HepG2 (cell line): ENCODE data around the gene CKM.

Experiments used
- LCORL ChIP-seq, 2 experiments: fragments of 450-650 bp in 1 of 2; sonication (generic) in 1 of 2; formaldehyde crosslinking in 1 of 2; IDR thresholded peaks; 2 replicates each; pipeline versions ENCODE4 v1.5.0 to v1.6.1; 2017 to 2020; ENCODE audit warnings: antibody characterized with exemption in 1 of 2, missing genetic modification reagents in 1 of 2
- MXI1 ChIP-seq: IDR thresholded peaks from 3 replicates; pipeline ENCODE4 v1.6.1; 2012; ENCODE audit warnings: low read depth, low read length, inconsistent platforms, borderline replicate concordance
- SMAD3 ChIP-seq: sonication (generic); formaldehyde crosslinking; IDR thresholded peaks from 2 replicates; pipeline ENCODE4 v1.4.0; 2020; ENCODE audit warnings: missing genetic modification reagents
- TAF1 ChIP-seq: sonication (generic); formaldehyde crosslinking; IDR thresholded peaks from 2 replicates; pipeline ENCODE4 v1.4.0; 2020; ENCODE audit warnings: missing genetic modification reagents
- ZNF253 ChIP-seq: sonication (generic); formaldehyde crosslinking; IDR thresholded peaks from 2 replicates; pipeline ENCODE4 v1.8.0; 2022; ENCODE audit warnings: mild to moderate bottlenecking, missing genetic modification reagents, borderline replicate concordance
- ZNF30 ChIP-seq: sonication (generic); formaldehyde crosslinking; IDR thresholded peaks from 2 replicates; pipeline ENCODE4 v1.5.0; 2020; ENCODE audit warnings: mild to moderate bottlenecking, missing genetic modification reagents

GRCh38 chr19:45311621-45312020, 11.1 kb downstream of the CKM start:
- no peak for TF ChIP-seq ZNF253
- TF ChIP-seq SMAD3 (CRISPR knock-in tag), result no peak
- no peak for TF ChIP-seq LCORL (IDR thresholded peaks at IDR 0.05)
- no peak for TF ChIP-seq LCORL (CRISPR knock-in tag; IDR thresholded peaks at IDR 0.05)
- TF ChIP-seq TAF1 (CRISPR knock-in tag), result no peak
- TF ChIP-seq ZNF30 (CRISPR knock-in tag), result no peak
- no peak for TF ChIP-seq MXI1
